Spleen (tissue), 7 donors: ENCODE results near the gene RERE.

Experiments used
- POLR2A ChIP-seq, 3 donors: fragments of 450-650 bp; IDR thresholded peaks; one replicate each; pipeline ENCODE4 v1.5.1; 2017; ENCODE audit warnings: antibody characterized with exemption in 3 of 3, mild to moderate bottlenecking in 1 of 3
- TF ChIP-seq, protein P1 (sequence below), 11 experiments: fragments of 200-600 bp in 7 of 11; fragments of 450-650 bp in 4 of 11; sonication (generic) in 4 of 11; IDR thresholded peaks in 8 of 11; conservative IDR thresholded peaks in 3 of 11; 1 replicate in 7 of 11; 2 replicates in 4 of 11; pipeline versions ENCODE4 v1.4.0 to v1.8.0; 2016 to 2021; ENCODE audit warnings: antibody characterized with exemption in 11 of 11, inconsistent platforms in 4 of 11, mild to moderate bottlenecking in 1 of 11
- donor health status: DM: no; HTN: no; CAD: no; lungs with moderate emphysema.
- donor health status: DM: no; HTN: no; CAD: no.
- donor health status: DM: no; HTN: no; CAD: no.

GRCh38 chr1:8599646-8600212 lies 217.7 kb downstream of the RERE start:
- no peak for TF ChIP-seq POLR2A (IDR thresholded peaks at IDR 0.05)
- TF ChIP-seq, protein P1, sequence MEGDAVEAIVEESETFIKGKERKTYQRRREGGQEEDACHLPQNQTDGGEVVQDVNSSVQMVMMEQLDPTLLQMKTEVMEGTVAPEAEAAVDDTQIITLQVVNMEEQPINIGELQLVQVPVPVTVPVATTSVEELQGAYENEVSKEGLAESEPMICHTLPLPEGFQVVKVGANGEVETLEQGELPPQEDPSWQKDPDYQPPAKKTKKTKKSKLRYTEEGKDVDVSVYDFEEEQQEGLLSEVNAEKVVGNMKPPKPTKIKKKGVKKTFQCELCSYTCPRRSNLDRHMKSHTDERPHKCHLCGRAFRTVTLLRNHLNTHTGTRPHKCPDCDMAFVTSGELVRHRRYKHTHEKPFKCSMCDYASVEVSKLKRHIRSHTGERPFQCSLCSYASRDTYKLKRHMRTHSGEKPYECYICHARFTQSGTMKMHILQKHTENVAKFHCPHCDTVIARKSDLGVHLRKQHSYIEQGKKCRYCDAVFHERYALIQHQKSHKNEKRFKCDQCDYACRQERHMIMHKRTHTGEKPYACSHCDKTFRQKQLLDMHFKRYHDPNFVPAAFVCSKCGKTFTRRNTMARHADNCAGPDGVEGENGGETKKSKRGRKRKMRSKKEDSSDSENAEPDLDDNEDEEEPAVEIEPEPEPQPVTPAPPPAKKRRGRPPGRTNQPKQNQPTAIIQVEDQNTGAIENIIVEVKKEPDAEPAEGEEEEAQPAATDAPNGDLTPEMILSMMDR (IDR thresholded peaks at IDR 0.05 in 8 of 11, conservative IDR thresholded peaks at IDR 0.05 in 3 of 11) = no peak
